ENCODE data around the gene LCP1.

DNA sequence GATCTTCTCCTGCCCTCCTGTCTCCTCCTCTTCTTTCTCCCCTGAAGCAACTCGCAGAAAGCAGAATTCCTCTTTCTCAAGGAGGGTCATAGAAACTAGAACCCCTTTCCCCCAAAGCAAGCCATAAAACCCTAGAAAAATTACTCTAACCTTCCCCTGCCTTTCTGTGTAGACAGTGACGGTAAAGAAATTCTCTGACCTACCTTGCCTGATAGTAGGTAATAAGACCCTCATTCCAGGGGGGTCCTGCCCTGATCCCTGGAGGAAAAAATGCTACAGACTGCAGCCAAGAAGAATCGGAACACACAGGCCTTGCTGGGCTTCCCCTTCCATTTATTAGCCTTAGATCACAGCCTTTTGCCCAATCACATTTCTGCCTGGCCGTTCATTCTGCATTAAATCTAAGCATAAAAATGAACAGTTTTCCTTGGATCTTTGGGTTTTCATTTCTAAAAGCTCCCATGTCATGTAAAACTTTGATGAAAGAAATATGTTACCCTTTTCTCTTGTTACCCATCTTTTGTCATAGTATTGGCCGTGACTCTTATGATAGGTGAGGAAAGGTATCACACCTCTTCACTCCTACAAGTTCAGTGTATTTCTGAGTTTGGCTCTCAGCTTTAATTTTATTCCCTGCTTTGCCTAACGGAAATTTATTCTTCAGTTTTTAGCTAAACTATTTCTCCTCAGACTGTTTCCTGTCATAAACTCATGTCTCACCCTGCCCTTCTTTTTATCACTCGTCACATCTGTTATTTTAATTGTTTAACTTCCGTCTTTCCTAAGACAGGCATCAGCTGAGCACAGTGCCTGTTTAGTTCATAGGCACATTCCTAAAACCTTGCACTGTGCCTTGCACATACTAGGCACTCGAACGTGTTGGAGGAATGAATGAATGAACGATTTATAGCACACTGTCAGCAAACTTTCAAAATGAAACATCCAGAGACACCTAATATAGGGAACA lies 56.7 kb downstream of the LCP1 start:
- TF ChIP-seq YY1 (IDR thresholded peaks at IDR 0.05; ENCODE audit: insufficient read depth, insufficient read length), result no peak
- TF ChIP-seq ZNF274 (IDR thresholded peaks at IDR 0.05; ENCODE audit: low read depth, low read length), result no peak
